Heart right ventricle (tissue), 16 donors: ENCODE measurements around the gene ZNHIT2. TPM values are rescaled to one million over a fixed set of nuclear protein-coding genes. Genes with fewer than 3 reads are reported as not detected.

Source experiments
- ATAC-seq, 8 donors: fragments of 200-7000 bp; cut with Tn5 transposase; one replicate each; pipeline ENCODE4 v1.9.1; 2020; ENCODE audit warnings: mild to moderate bottlenecking in 8 of 8, moderate library complexity in 8 of 8, moderate number of reproducible peaks in 1 of 8
- DNase-seq, 2 donors: peaks; one replicate each; pipeline ENCODE4 v3.0.0-alpha.2; 2020
- H3K27ac ChIP-seq, 10 donors: fragments of 200-600 bp; sonication (generic) in 2 of 10; one replicate each; pipeline versions ENCODE4 v1.5.0 to v1.8.0; 2020 to 2022; ENCODE audit warnings: mild to moderate bottlenecking in 3 of 10
- H3K27me3 ChIP-seq, 7 donors: fragments of 200-600 bp; one replicate each; pipeline ENCODE4 v1.8.0; 2021 to 2022; ENCODE audit warnings: mild to moderate bottlenecking in 2 of 7
- H3K36me3 ChIP-seq, 9 donors: fragments of 200-600 bp; sonication (generic) in 1 of 9; one replicate each; pipeline versions ENCODE4 v1.5.0 to v1.8.0; 2020 to 2022; ENCODE audit warnings: mild to moderate bottlenecking in 2 of 9
- H3K4me1 ChIP-seq, 9 donors: fragments of 200-600 bp; sonication (generic) in 1 of 9; one replicate each; pipeline versions ENCODE4 v1.5.0 to v1.8.0; 2020 to 2022; ENCODE audit warnings: mild to moderate bottlenecking in 4 of 9
- H3K4me3 ChIP-seq, 10 donors: fragments of 200-600 bp; sonication (generic) in 2 of 10; one replicate each; pipeline versions ENCODE4 v1.5.0 to v1.8.0; 2020 to 2022; ENCODE audit warnings: mild to moderate bottlenecking in 7 of 10, moderate library complexity in 2 of 10
- H3K9me3 ChIP-seq, 11 donors: fragments of 200-600 bp in 10 of 11; sonication (generic) in 2 of 11; one replicate each; pipeline versions ENCODE4 v1.5.0 to v1.8.0; 2013 to 2022; ENCODE audit warnings: mild to moderate bottlenecking in 2 of 11, control low read depth in 1 of 11, moderate library complexity in 1 of 11
- CTCF ChIP-seq, 9 donors: fragments of 200-600 bp; sonication (generic) in 2 of 9; IDR thresholded peaks; one replicate each; pipeline versions ENCODE4 v1.5.0 to v1.8.0; 2021 to 2022; ENCODE audit warnings: antibody characterized with exemption in 9 of 9, mild to moderate bottlenecking in 5 of 9, moderate library complexity in 1 of 9
- WGBS, 2 donors: extraction: QIAGEN DNeasy Blood & Tissue Kit; methylation state at CpG; one replicate each; pipeline ENCODE4 v1.1.7; 2013; ENCODE audit warnings: inconsistent platforms in 1 of 2; 5-methylcytosine and 5-hydroxymethylcytosine counted together
- intact Hi-C, 10 donors: fragments of 100-400 bp; cut with DNase I; formaldehyde crosslinking; loops; one replicate each; pipeline versions ENCODE4 v1.11.1 to v1.14.2; 2022
- polyA plus RNA-seq, 2 donors: library from polyadenylated mRNA; stranded (reverse); fragments of 200-250 nt; gene quantifications; one replicate each; pipeline ENCODE4 v1.2.3, GENCODE V29; 2013
- total RNA-seq, 10 donors: library from RNA; stranded (reverse); fragmentation: NEBNext Ultra II Directional in 3 of 10; extraction: Animal tissue kit (Norgen Biotek cat#: 25700) in 3 of 10; gene quantifications; one replicate each; pipeline versions ENCODE4 v1.2.1 to v1.2.4, GENCODE V29; 2021 to 2023
- donor health status: Arrhythmogenic right ventricular cardiomyopathy.
- donor health status: ischemic (EF 13 %, LVEDD 7.1; RV severe dilation, severe dysfunction).
- donor health status: healthy with polysubstance abuse.
- donor health status: DM: no; HTN: yes; CAD: no.
- donor health status: DM: no; HTN: no; CAD: no.
- donor health status: ischemic (EF 25% LVEDD 6.9; RV normal size, moderate dysfunction).
- donor health status: ischemic (EF 25% LVEDD 5.7; RV mildly dilated, moderate dysfunction).
- donor health status: healthy.
- donor health status: DM: yes; HTN: yes; CAD: no.
- donor health status: Ischemic cardiomyopathy.
- donor health status: ischemic (EF 35%, LVEDD 5.7; RV mildly dilated, moderate dysfunction).
- donor health status: nonischemic (EF 11% LVEDD 7.7; RV severe dilation, severe dysfunction).
- donor health status: DM: yes; HTN: yes; CAD: no.
- donor health status: PGD.
- donor health status: ischemic (EF 29% LVEDD 5.4; RV normal size, mild dysfunction).
- donor health status: nonischemic (EF 23%, LVEDD 6.1; RV moderate dilation, normal function).

ZNHIT2 gene
- total and polyA plus RNA-seq, 12 donors: 4.3 to 17.5 (median 6.6) TPM

DNA sequence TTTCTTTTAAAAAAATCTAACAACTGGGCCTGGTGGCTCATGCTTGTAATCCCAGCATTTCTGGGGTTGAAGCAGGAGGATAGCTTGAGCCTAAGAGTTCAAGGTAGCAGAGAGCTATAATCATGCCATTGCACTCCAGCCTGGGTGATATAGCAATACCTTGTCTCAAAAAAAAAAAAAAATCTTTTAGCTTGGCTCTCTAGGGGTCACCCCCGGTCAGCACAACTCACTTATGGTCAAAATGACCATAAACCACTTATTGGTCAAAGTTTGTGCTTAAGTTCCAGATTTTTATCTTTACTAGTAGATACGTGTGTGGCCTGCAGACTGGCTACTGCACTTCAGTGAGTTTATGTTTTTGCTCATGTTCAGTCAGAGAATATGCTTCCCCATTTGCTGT lies 46.2 kb upstream of the ZNHIT2 start:
- no peaks in the 10 kb centered on the region for H3K27me3 ChIP-seq
- no peak for DNase-seq
- ATAC-seq: no peak
- WGBS, 2 donors: 83 to 87% methylated on average over 2 of the region's 2 CpGs
- H3K4me3 ChIP-seq: no peak overlapping the region
- H3K9me3 ChIP-seq: no peaks in the 10 kb centered on the region
- intact Hi-C loops: no loop called here
- H3K27ac ChIP-seq: no peak overlapping the region
- H3K4me1 ChIP-seq: no peaks in the 10 kb centered on the region
- no peak for TF ChIP-seq CTCF (IDR thresholded peaks at IDR 0.05)
- H3K36me3 ChIP-seq: no peaks in the 10 kb centered on the region

- Histone ChIP-seq H3K4me1 (no peaks in the 10 kb centered on the region), H3K9me3 (no peaks in the 10 kb centered on the region), H3K36me3 (no peaks in the 10 kb centered on the region), H3K4me3 (no peak overlapping the region), H3K27me3 (no peaks in the 10 kb centered on the region), H3K27ac (no peak overlapping the region)
- DNase-seq (no peak), ATAC-seq (no peak)
- WGBS, 2 donors: 80 to 81% methylated on average over 3 of the region's 3 CpGs
- intact Hi-C loops: no loop called here
- TF ChIP-seq CTCF (IDR thresholded peaks at IDR 0.05): no peak
Observed at GRCh38 chr11:65160643-65161042, 43.1 kb upstream of the ZNHIT2 start.

GRCh38 chr11:65159012-65159411 lies 41.5 kb upstream of the ZNHIT2 start:
- no peak overlapping the region for H3K27ac ChIP-seq
- H3K4me1 ChIP-seq: no peaks in the 10 kb centered on the region
- DNase-seq (no peak), ATAC-seq (no peak)
- 77 to 82% methylated on average over 5 of the region's 5 CpGs for WGBS, 2 donors
- H3K9me3 ChIP-seq: no peaks in the 10 kb centered on the region
- no peaks in the 10 kb centered on the region for H3K27me3 ChIP-seq
- intact Hi-C loops: no loop called here
- H3K36me3 ChIP-seq: no peaks in the 10 kb centered on the region
- H3K4me3 ChIP-seq: no peak overlapping the region
- TF ChIP-seq CTCF (IDR thresholded peaks at IDR 0.05): no peak

GRCh38 chr11:65157336-65157735 lies 39.8 kb upstream of the ZNHIT2 start:
- no peaks in the 10 kb centered on the region for H3K36me3 ChIP-seq
- ATAC-seq (no peak), DNase-seq (no peak)
- no peak overlapping the region for H3K27ac ChIP-seq
- intact Hi-C loops: no loop called here
- H3K4me3 ChIP-seq: no peak overlapping the region
- WGBS, 2 donors: 67 to 77% methylated on average over 3 of the region's 3 CpGs
- H3K27me3 ChIP-seq: no peaks in the 10 kb centered on the region
- no peaks in the 10 kb centered on the region for H3K9me3 ChIP-seq
- no peak for TF ChIP-seq CTCF (IDR thresholded peaks at IDR 0.05)
- H3K4me1 ChIP-seq: peaks cover 0 to 7% (median 0%) of the 10 kb centered on the region in 9 donors

DNA sequence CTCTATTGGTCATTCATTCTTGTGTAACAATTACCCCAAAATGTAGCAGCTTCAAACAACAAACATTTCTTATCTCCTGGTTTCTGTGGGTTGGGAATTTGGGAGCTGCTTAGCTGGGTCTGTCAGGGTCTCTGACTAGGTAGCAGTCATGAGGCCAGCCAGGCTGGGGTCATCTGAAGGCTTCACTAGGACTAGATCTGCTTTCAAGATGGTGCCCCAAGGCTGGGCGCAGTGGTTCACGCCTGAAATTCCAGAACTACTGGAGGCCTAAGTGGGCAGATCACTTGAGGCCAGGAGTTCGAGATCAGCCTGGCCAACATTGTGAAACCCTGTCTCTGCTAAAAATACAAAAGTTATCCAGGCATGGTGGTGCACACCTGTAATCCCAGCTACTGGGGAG lies 39.4 kb upstream of the ZNHIT2 start:
- no peak overlapping the region for H3K4me3 ChIP-seq
- no peak for TF ChIP-seq CTCF (IDR thresholded peaks at IDR 0.05)
- H3K9me3 ChIP-seq: no peaks in the 10 kb centered on the region
- intact Hi-C loops: no loop called here
- no peak for DNase-seq
- peaks cover 0 to 11% (median 0%) of the 10 kb centered on the region in 9 donors for H3K4me1 ChIP-seq
- no peaks in the 10 kb centered on the region for H3K36me3 ChIP-seq
- H3K27me3 ChIP-seq: no peaks in the 10 kb centered on the region
- WGBS, 2 donors: 88 to 89% methylated on average over 3 of the region's 3 CpGs
- no peak overlapping the region for H3K27ac ChIP-seq
- ATAC-seq: no peak
